Activated CD4-positive, alpha-beta memory T cell treated with anti-CD3 and anti-CD28 coated beads, Interleukin-2, amount 10 ng/mL, durations not matched to agents 7 days and 5 days (primary cell): ENCODE results near the gene GPR34. TPM values are rescaled to one million over a fixed set of nuclear protein-coding genes. Genes with fewer than 3 reads are reported as not detected.
A peak's percentile ranks its signal among the peaks of the same experiment; 100 is the strongest.
"Not testable (repeated sequence)": the region's sequence is repeated elsewhere in the genome, so short reads cannot be mapped to it uniquely, and the experiment has no call there.

ENCODE experiments used
- CTCF ChIA-PET: fragments of 350-600 bp; sonication (Branson Sonifier 250); formaldehyde crosslinking; loops from one replicate; lab custom pipeline; 2021; ENCODE audit warnings: antibody characterized with exemption, inconsistent platforms; lab: Charles Lee
- POLR2A ChIA-PET: fragments of 350-600 bp; sonication (Branson Sonifier 250); formaldehyde crosslinking; loops from one replicate; lab custom pipeline; 2021; ENCODE audit warnings: antibody characterized with exemption; lab: Charles Lee
- DNase-seq: peaks from one replicate; pipeline ENCODE4 v3.0.0-alpha.2; 2020
- H3K27ac Mint-ChIP-seq: one replicate; pipeline ENCODE4 v1.8.0; 2021; ENCODE audit warnings: mild to moderate bottlenecking, mixed read lengths
- H3K27me3 Mint-ChIP-seq: one replicate; pipeline ENCODE4 v1.8.0; 2021; ENCODE audit warnings: mixed read lengths
- H3K36me3 Mint-ChIP-seq: one replicate; pipeline ENCODE4 v1.8.0; 2021; ENCODE audit warnings: low read depth, mixed read lengths
- H3K4me1 Mint-ChIP-seq: one replicate; pipeline ENCODE4 v1.8.0; 2021; ENCODE audit warnings: mixed read lengths
- H3K4me3 Mint-ChIP-seq: one replicate; pipeline ENCODE4 v1.8.0; 2021; ENCODE audit warnings: mild to moderate bottlenecking, mixed read lengths
- H3K9me3 Mint-ChIP-seq: one replicate; pipeline ENCODE4 v1.8.0; 2021; ENCODE audit warnings: mixed read lengths
- total RNA-seq, 2 experiments: library from RNA; stranded (reverse); gene quantifications; one replicate each; pipeline ENCODE4 v1.2.3, GENCODE V29; 2021

Gene GPR34, protein sequence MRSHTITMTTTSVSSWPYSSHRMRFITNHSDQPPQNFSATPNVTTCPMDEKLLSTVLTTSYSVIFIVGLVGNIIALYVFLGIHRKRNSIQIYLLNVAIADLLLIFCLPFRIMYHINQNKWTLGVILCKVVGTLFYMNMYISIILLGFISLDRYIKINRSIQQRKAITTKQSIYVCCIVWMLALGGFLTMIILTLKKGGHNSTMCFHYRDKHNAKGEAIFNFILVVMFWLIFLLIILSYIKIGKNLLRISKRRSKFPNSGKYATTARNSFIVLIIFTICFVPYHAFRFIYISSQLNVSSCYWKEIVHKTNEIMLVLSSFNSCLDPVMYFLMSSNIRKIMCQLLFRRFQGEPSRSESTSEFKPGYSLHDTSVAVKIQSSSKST
- not detected for total RNA-seq

DNA sequence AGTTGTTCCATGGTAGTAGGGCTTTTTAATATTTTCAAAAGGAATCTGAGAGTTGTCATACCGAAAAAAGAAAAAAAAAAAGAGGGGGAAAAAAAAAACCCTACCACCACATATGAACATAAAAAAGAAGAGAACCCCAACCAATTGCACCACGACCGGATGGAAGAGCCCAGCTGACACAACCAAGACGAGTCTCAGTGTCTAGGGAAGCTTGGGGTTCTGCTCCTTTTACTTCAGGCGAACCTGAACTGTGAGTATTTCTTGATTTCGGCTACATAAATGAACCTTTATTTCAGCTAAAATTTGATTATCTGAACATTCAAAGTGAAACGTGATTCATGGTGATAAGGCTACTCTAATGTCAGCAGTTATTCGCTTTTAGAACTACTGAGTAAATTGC, at the start of gene GPR34:
Gene GPR34, plus strand, starts transcription at position 139 of the 400 bp plus-strand sequence. CDS start 6,661 bp downstream, outside the sequence.
- ChIA-PET POLR2A (interaction anchor here (0.6 kb wide), 1 partner anchor 82 kb away, joined by 3 read pairs; no protein-coding TSS in a partner anchor), CTCF (no interaction called here)
- Mint-ChIP-seq H3K4me3 (no peak within 1 kb of the TSS), H3K27me3 (no peaks in the 10 kb centered on the region), H3K36me3 (peaks cover 6% of the 10 kb centered on the region), H3K4me1 (peaks cover 36% of the 10 kb centered on the region), H3K27ac (no peak within 1 kb of the TSS), H3K9me3 (no peaks in the 10 kb centered on the region)
- peak; percentile 18 for DNase-seq

DNA sequence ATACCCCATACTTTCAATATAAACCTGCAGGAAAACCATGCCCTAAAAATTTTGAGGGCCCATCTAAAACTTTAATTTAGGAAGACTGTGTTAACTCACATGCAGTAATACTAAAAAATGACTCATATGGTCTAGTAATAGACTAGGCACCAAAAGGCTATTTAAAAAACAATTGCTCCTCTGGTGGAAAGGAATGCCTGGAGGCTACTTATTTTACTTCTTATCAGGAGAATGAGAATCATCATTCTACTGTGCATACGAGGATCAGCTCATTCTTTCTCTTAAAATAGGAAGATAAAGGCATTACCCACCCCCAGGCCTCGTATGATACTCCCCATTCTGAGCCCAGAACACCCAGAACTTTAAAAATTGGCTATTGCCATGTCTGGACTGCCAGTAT, 42.6 kb upstream of the GPR34 start:
- H3K27ac Mint-ChIP-seq, H3K27me3 Mint-ChIP-seq, H3K4me1 Mint-ChIP-seq, H3K4me3 Mint-ChIP-seq, POLR2A ChIA-PET, H3K9me3 Mint-ChIP-seq, CTCF ChIA-PET, DNase-seq: not testable (repeated sequence)
- H3K36me3 Mint-ChIP-seq = peaks cover 40% of the 10 kb centered on the region

DNA sequence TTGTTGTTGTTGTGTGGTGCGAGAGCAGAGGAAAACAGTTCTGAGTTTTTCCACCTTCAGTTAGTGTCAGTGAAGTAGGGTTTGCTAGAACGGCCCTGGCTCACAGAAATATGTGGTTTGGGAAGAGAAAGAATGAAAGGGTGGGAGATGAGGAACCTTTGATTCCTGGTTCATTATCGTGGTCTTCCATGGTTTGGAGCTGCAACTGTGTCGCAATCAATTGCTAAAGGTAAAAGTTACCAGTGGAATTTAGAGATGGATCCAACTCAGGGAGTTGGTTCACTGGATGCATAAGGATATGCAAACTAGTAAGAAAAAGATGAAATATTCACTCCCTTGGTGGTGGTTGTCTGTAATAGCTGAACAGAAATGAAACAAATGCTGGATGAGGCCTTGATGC, 35.6 kb upstream of the GPR34 start:
- DNase-seq = no peak
- H3K4me3 Mint-ChIP-seq = no peak overlapping the region
- ChIA-PET POLR2A (no interaction called here), CTCF (no interaction called here)
- H3K4me1 Mint-ChIP-seq = peaks cover under 1% of the 10 kb centered on the region
- peaks cover 6% of the 10 kb centered on the region for H3K9me3 Mint-ChIP-seq
- H3K27ac Mint-ChIP-seq = no peak overlapping the region
- no peaks in the 10 kb centered on the region for H3K27me3 Mint-ChIP-seq
- peaks cover 55% of the 10 kb centered on the region for H3K36me3 Mint-ChIP-seq

DNA sequence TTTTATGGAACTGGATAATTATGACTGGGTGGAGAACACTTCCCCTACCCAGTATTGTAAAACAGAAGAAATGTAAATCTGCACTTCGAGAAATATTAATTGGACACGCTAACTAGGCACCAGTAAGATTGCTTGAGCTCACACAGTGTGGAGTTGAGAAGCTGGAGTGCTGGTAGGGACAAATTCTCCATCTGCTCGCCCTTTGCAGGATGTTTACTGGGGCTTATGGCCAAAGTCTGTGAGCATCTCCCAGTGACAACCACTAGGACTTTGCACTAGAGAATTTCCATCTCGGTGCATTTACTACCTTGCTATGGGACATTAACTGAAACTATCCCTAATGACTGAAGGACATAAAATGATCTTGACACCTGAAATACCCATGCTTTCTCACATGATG, 33.7 kb upstream of the GPR34 start:
- Mint-ChIP-seq H3K4me3 (no peak overlapping the region), H3K36me3 (peaks cover 54% of the 10 kb centered on the region), H3K27ac (no peak overlapping the region), H3K9me3 (peaks cover 2% of the 10 kb centered on the region), H3K4me1 (peaks cover 5% of the 10 kb centered on the region), H3K27me3 (no peaks in the 10 kb centered on the region)
- ChIA-PET POLR2A (no interaction called here), CTCF (no interaction called here)
- no peak for DNase-seq

DNA sequence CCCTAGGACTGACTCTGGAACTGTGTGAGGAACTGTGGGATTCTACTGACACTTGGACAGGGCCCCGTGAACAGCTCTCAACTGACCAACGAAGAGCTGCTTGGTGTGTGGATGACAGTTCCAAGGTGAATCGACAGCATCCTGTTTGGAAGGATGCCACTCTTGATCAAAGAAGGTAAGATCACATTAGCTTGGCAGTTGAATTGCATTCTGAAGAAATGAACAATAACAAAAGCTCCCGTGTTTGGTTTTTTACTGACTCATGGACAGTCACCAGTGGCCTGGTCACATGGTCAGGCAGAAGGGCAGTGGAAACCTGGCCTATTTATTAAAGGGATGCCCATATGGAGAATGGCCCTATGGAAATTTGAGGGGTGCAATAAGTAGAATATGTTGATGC, 33.1 kb upstream of the GPR34 start:
- H3K27me3 Mint-ChIP-seq = no peaks in the 10 kb centered on the region
- H3K9me3 Mint-ChIP-seq = peaks cover 2% of the 10 kb centered on the region
- ChIA-PET CTCF (no interaction called here), POLR2A (no interaction called here)
- H3K36me3 Mint-ChIP-seq = peaks cover 54% of the 10 kb centered on the region
- H3K27ac Mint-ChIP-seq = no peak overlapping the region
- DNase-seq = no peak
- no peak overlapping the region for H3K4me3 Mint-ChIP-seq
- peaks cover 5% of the 10 kb centered on the region for H3K4me1 Mint-ChIP-seq

DNA sequence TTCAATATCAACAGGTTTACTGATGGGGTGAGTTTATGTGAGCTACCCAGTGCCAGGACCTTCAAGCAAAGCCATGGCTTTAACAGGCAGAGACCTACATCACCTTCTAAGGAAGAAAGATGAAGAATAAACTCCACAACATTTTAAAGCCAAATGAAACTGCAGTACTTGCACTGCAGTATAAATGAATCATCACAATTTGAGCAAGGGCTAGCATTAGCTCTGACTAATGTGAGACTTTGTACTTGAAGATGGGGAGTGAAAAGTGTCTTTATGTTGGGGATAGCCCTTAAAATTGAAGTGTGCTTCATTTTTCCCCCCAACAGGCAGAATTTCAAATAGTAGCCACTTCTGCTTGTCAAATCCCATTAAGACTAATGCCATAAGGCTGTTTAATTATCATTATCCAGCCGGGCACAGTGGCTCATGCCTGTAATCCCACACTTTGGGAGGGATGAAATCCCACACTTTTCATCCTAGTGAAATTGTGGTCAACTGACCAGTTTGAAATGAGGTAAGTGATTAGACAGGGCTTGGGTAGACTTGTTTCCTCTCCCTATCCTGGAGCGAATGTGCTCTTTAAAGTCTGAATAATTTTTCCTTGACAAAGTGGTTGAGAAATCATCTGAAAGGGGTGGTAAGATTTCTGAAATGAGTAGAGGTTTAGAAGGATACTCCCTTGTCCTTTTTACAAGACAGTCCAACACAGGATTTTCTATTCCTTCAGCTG, 27.2 kb upstream of the GPR34 start:
- H3K27me3 Mint-ChIP-seq = no peaks in the 10 kb centered on the region
- H3K27ac Mint-ChIP-seq = no peak overlapping the region
- no peaks in the 10 kb centered on the region for H3K9me3 Mint-ChIP-seq
- H3K4me1 Mint-ChIP-seq = peaks cover 27% of the 10 kb centered on the region
- no peak for DNase-seq
- H3K36me3 Mint-ChIP-seq = peaks cover 32% of the 10 kb centered on the region
- ChIA-PET CTCF (no interaction called here), POLR2A (no interaction called here)
- H3K4me3 Mint-ChIP-seq = no peak overlapping the region

DNA sequence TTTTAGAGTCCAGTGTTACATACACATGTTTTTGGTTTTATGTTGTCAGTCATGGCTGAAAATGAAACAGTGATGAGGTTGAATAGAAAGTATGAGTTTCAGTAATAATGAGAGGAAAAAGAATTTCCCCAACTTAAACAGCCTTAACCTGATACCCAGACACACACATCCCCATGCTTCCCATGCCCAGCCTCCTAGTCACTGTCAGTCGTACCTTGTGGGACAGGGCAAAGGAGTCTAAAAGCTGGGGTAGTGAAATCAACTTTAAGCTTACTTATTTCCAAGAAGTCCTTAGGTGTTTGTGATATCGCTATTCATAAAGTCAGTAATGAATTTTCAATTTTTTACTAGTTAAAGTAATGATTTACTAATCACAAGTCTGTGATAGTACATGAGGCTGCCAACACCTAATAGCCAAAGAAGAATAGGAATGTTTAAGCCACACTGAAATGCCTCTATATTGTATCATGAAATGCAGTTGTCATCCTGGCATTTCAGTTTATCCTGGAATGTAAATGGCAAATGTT, 24.3 kb upstream of the GPR34 start:
- peaks cover 37% of the 10 kb centered on the region for H3K4me1 Mint-ChIP-seq
- no peak overlapping the region for H3K4me3 Mint-ChIP-seq
- no peak for DNase-seq
- no peaks in the 10 kb centered on the region for H3K27me3 Mint-ChIP-seq
- H3K9me3 Mint-ChIP-seq = no peaks in the 10 kb centered on the region
- CTCF ChIA-PET = no interaction called here
- POLR2A ChIA-PET = no interaction called here
- peaks cover 16% of the 10 kb centered on the region for H3K36me3 Mint-ChIP-seq
- no peak overlapping the region for H3K27ac Mint-ChIP-seq

DNA sequence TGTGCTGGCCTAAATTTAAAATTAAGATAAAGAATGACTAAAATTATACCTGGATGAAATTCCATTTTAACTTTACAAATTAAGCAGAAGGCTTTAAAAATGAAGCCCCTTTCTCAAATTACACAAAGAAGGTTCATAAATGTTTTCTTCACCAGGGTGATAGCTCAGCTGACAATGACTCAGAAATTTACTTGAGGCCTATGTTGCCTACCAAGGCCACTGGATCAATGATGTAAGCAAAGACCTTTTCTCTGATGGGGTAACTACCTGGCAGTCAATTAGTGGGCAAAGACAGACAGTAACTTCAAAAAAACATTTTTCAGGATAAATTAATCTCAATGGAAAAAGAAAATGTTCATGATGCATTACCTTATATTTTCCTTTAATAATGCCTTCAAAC, 23.9 kb upstream of the GPR34 start:
- CTCF ChIA-PET = no interaction called here
- H3K4me1 Mint-ChIP-seq = peaks cover 37% of the 10 kb centered on the region
- POLR2A ChIA-PET = no interaction called here
- DNase-seq = no peak
- no peaks in the 10 kb centered on the region for H3K9me3 Mint-ChIP-seq
- no peaks in the 10 kb centered on the region for H3K27me3 Mint-ChIP-seq
- peaks cover 19% of the 10 kb centered on the region for H3K36me3 Mint-ChIP-seq
- H3K27ac Mint-ChIP-seq = no peak overlapping the region
- H3K4me3 Mint-ChIP-seq = no peak overlapping the region

DNA sequence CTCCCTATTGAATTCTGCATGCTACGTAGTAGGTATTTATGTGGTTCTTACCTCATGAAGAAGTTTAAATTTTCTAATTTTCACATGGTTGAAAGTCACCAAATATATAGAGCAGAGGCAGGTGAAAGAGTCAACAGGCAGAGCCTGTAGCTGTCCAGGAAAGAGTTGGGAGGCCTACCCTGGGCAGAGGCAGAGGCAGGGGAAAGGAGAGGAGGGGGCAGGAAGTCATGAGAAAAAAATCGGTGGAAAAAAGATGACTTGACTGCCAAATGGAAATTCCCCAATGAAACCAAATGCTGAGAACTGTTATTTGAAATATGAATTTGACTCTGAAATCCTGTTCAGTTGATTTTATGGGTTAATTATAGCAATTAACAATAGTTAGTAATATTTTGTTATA, 23.1 kb upstream of the GPR34 start:
- peaks cover 37% of the 10 kb centered on the region for H3K4me1 Mint-ChIP-seq
- ChIA-PET CTCF (no interaction called here), POLR2A (no interaction called here)
- no peak overlapping the region for H3K4me3 Mint-ChIP-seq
- no peaks in the 10 kb centered on the region for H3K9me3 Mint-ChIP-seq
- peak overlapping the region; percentile 44 for H3K27ac Mint-ChIP-seq
- no peak for DNase-seq
- no peaks in the 10 kb centered on the region for H3K27me3 Mint-ChIP-seq
- peaks cover 17% of the 10 kb centered on the region for H3K36me3 Mint-ChIP-seq

DNA sequence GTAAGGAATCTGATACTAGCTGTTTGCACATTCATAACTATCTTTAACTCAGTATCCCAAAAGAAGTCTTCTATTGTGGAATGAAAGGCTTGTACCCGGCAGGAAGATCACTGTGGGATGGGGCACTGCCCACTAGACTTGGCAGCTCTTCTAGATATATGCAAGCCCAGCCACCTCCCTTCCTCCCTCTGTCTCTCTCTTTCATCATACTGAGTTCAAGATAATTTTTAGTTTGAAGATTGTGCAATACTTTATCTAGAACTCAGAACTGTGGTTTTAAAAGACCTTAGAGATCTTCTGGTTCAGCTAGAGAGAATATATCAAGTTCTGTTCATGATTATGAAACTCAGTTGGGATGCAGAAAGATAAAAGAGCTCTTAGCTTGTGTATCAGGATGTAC, 22.5 kb upstream of the GPR34 start:
- DNase-seq = no peak
- H3K27ac Mint-ChIP-seq = peak overlapping the region; percentile 58
- peaks cover 21% of the 10 kb centered on the region for H3K36me3 Mint-ChIP-seq
- ChIA-PET POLR2A (interaction anchor here (1.0 to 1.2 kb wide), 2 partner anchors 54 to 105 kb away, joined by 3 to 4 read pairs; no protein-coding TSS in a partner anchor), CTCF (no interaction called here)
- H3K9me3 Mint-ChIP-seq = no peaks in the 10 kb centered on the region
- peaks cover 36% of the 10 kb centered on the region for H3K4me1 Mint-ChIP-seq
- H3K4me3 Mint-ChIP-seq = no peak overlapping the region
- no peaks in the 10 kb centered on the region for H3K27me3 Mint-ChIP-seq

DNA sequence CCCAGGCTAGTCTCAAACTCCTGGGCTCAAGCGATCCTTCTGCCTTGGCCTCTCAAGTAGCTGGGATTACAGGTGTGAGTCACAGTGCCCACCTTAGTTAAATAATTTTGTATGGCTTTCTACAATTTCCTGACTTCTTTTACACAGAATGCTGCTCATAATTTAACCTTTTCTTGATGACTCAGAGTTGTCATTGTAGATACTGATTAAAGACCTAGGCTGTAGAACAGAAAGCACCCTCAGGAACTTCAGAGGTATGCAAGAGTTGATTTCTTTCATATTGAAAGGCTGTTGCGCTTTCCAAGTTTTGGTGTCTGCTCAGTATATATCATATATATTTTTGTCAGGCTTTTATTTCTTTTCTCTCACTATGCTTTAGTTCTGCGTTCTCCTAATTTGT, 21.1 kb upstream of the GPR34 start:
- H3K27ac Mint-ChIP-seq = no peak overlapping the region
- ChIA-PET CTCF (no interaction called here), POLR2A (interaction anchor here (1.2 kb wide), 1 partner anchor 53 kb away, joined by 3 read pairs; no protein-coding TSS in a partner anchor)
- DNase-seq = no peak
- peaks cover 19% of the 10 kb centered on the region for H3K36me3 Mint-ChIP-seq
- no peaks in the 10 kb centered on the region for H3K27me3 Mint-ChIP-seq
- peaks cover 43% of the 10 kb centered on the region for H3K4me1 Mint-ChIP-seq
- no peak overlapping the region for H3K4me3 Mint-ChIP-seq
- H3K9me3 Mint-ChIP-seq = no peaks in the 10 kb centered on the region

DNA sequence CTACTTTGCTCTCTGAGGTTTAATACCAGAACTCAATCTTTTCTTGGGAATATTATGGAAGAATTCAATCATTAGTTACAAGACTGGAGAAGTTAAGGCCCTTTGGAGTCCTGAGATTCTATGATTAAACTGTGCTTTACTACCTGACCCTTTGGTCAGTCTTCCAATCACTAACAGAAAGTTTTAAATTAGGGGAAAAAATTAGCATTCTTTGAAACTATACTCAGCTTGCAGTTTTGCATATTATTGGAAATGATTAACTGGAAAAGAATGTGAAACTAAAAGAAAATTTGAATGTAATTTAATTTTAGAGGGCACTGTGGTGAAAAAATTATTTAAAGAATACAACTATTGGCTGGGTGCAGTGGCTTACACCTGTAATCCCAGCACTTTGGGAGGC, 18.7 kb upstream of the GPR34 start:
- ChIA-PET CTCF (no interaction called here), POLR2A (no interaction called here)
- Mint-ChIP-seq H3K27ac (no peak overlapping the region), H3K27me3 (no peaks in the 10 kb centered on the region), H3K9me3 (no peaks in the 10 kb centered on the region), H3K36me3 (peaks cover 27% of the 10 kb centered on the region), H3K4me1 (peaks cover 45% of the 10 kb centered on the region), H3K4me3 (no peak overlapping the region)
- no peak for DNase-seq

DNA sequence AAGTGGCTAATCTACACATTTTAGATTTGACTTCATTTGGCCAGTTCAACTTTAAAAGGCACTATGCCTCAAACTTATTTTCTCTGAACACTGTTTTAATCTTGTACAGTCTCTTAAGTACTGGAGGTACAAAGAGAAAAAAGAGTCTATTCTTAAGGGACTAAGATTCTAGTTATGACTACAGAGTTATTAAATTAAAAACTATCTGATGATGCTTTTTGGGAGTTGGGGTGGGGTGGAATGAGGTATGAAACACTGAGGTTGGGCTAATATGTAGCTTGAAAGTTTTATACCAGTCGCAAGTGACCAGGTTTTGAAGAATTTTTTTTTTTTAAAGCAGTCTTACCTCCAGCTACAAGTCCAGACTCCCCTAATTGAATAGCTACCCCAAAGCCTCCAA, 17.7 kb upstream of the GPR34 start:
- Mint-ChIP-seq H3K9me3 (no peaks in the 10 kb centered on the region), H3K27me3 (no peaks in the 10 kb centered on the region), H3K27ac (no peak overlapping the region), H3K4me1 (peaks cover 36% of the 10 kb centered on the region), H3K36me3 (peaks cover 25% of the 10 kb centered on the region), H3K4me3 (no peak overlapping the region)
- ChIA-PET CTCF (interaction anchor here (0.5 kb wide), 1 partner anchor 12 kb away, joined by 3 read pairs; no protein-coding TSS in a partner anchor), POLR2A (no interaction called here)
- DNase-seq = no peak
